Heart left ventricle (tissue), 13 donors: ENCODE results near the gene TDRD6.

ENCODE experiments used
- CTCF ChIP-seq, 12 donors: fragments of 200-600 bp; sonication (generic) in 4 of 12; IDR thresholded peaks; one replicate each; pipeline versions ENCODE4 v1.5.0 to v1.8.0; 2018 to 2022; ENCODE audit warnings: antibody characterized with exemption in 12 of 12, mild to moderate bottlenecking in 5 of 12
- POLR2A ChIP-seq, 2 donors: fragments of 450-650 bp; IDR thresholded peaks; one replicate each; pipeline ENCODE4 v1.6.1; 2017; ENCODE audit warnings: antibody characterized with exemption in 2 of 2, mild to moderate bottlenecking in 2 of 2, moderate library complexity in 2 of 2
- donor health status: ischemic (EF 13 %, LVEDD 7.1; RV severe dilation, severe dysfunction).
- donor health status: DM: no; HTN: yes; CAD: no.
- donor health status: DM: no; HTN: no; CAD: no.
- donor health status: ischemic (EF 25% LVEDD 6.9; RV normal size, moderate dysfunction).
- donor health status: ischemic (EF 25% LVEDD 5.7; RV mildly dilated, moderate dysfunction).
- donor health status: ischemic (EF 35%, LVEDD 5.7; RV mildly dilated, moderate dysfunction).
- donor health status: nonischemic (EF 11% LVEDD 7.7; RV severe dilation, severe dysfunction).
- donor health status: DM: yes; HTN: yes; CAD: no.
- donor health status: PGD.
- donor health status: ischemic (EF 29% LVEDD 5.4; RV normal size, mild dysfunction).
- donor health status: nonischemic (EF 23%, LVEDD 6.1; RV moderate dilation, normal function).

DNA sequence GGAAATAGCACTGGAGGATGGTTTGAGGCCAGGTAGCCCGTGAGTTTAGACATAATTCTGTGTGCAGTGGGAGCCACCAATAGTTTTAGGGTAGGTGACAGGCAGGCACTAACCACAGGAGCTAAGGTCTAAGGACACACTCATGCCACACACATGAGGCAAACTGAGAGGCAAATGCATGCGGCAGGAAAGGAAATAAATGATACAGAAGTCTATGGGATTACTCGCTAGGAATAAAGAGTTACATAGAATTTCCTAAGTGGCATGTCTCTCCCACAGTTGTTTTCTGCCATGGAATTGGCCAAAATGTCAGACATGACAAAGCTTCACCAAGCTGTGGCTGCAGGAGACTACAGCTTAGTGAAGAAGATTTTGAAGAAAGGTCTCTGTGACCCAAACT, 64.0 kb downstream of the TDRD6 start:
- TF ChIP-seq CTCF (IDR thresholded peaks at IDR 0.05) = no peak
- TF ChIP-seq POLR2A (IDR thresholded peaks at IDR 0.05) = no peak
